ENCODE results near the gene HTT.

DNA sequence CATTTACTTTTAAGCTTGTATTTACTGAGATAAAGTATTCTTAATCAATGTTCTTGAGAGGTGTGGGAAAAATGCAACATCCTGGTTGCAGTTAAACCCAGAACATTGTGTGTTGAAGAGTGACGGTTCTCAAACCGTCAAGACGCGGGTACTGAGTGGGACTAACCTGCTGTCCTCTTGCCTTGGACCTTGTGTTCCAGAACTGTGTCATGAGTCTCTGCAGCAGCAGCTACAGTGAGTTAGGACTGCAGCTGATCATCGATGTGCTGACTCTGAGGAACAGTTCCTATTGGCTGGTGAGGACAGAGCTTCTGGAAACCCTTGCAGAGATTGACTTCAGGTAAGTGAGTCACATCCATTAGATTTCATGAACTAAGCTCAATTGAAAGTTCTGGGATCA lies 59.7 kb downstream of the HTT start:
- TF ChIP-seq, protein P1, sequence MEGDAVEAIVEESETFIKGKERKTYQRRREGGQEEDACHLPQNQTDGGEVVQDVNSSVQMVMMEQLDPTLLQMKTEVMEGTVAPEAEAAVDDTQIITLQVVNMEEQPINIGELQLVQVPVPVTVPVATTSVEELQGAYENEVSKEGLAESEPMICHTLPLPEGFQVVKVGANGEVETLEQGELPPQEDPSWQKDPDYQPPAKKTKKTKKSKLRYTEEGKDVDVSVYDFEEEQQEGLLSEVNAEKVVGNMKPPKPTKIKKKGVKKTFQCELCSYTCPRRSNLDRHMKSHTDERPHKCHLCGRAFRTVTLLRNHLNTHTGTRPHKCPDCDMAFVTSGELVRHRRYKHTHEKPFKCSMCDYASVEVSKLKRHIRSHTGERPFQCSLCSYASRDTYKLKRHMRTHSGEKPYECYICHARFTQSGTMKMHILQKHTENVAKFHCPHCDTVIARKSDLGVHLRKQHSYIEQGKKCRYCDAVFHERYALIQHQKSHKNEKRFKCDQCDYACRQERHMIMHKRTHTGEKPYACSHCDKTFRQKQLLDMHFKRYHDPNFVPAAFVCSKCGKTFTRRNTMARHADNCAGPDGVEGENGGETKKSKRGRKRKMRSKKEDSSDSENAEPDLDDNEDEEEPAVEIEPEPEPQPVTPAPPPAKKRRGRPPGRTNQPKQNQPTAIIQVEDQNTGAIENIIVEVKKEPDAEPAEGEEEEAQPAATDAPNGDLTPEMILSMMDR (optimal IDR thresholded peaks at IDR 0.05 in 1 of 3, IDR thresholded peaks at IDR 0.05 in 1 of 3, conservative IDR thresholded peaks at IDR 0.05 in 1 of 3; ENCODE audit: extremely low read depth in 1 of 3, insufficient read depth in 2 of 3, low read length in 3 of 3) = no peak
- no peak for TF ChIP-seq EZH2 (IDR thresholded peaks at IDR 0.05; ENCODE audit: low read length)
